OCI-LY1 (cell line): ENCODE data around the gene TEKT2.

Experiments
- H2AFZ ChIP-seq: fragments of 200-600 bp; sonication (generic), shearing (Covaris generic); 2 replicates; pipeline ENCODE4 v1.6.0; 2014; ENCODE audit warnings: antibody characterized with exemption, mild to moderate bottlenecking, low read length
- H3F3A ChIP-seq: fragments of 200-600 bp; sonication (generic), shearing (Covaris generic); 2 replicates; pipeline ENCODE4 v1.6.0; 2014; ENCODE audit warnings: mild to moderate bottlenecking, antibody characterized with exemption, low read length, moderate library complexity; ENCODE audit not compliant: insufficient read depth
- H3K27ac ChIP-seq: fragments of 200-600 bp; sonication (generic); 2 replicates; pipeline ENCODE4 v1.5.1; 2014; ENCODE audit warnings: low read length, mixed run types, mild to moderate bottlenecking, low read depth; ENCODE audit not compliant: poor library complexity, severe bottlenecking
- H3K27me3 ChIP-seq: fragments of 200-600 bp; sonication (generic); 2 replicates; pipeline ENCODE4 v1.6.0; 2014; ENCODE audit warnings: antibody characterized with exemption, mild to moderate bottlenecking, low read length, moderate library complexity; ENCODE audit not compliant: insufficient read depth
- H3K36me3 ChIP-seq: fragments of 200-600 bp; sonication (generic); 2 replicates; pipeline ENCODE4 v1.6.1; 2014; ENCODE audit warnings: mild to moderate bottlenecking, antibody characterized with exemption, low read length, moderate library complexity, mixed read lengths; ENCODE audit not compliant: insufficient read depth
- H3K4me1 ChIP-seq: fragments of 200-600 bp; sonication (generic); 2 replicates; pipeline ENCODE4 v1.5.1; 2014; ENCODE audit warnings: mild to moderate bottlenecking, low read length, moderate library complexity; ENCODE audit not compliant: insufficient read depth, severe bottlenecking
- H3K4me2 ChIP-seq: fragments of 200-600 bp; sonication (generic), shearing (Covaris generic); 2 replicates; pipeline ENCODE4 v1.6.1; 2014; ENCODE audit warnings: low read length
- H3K4me3 ChIP-seq: fragments of 200-600 bp; sonication (generic); 2 replicates; pipeline ENCODE4 v1.5.1; 2014; ENCODE audit warnings: low read length, low read depth, mild to moderate bottlenecking, mixed read lengths; ENCODE audit not compliant: poor library complexity, severe bottlenecking
- H3K79me2 ChIP-seq: fragments of 200-600 bp; shearing (Covaris generic); 2 replicates; pipeline ENCODE4 v1.6.1; 2016; ENCODE audit warnings: mixed run types, low read length, mixed read lengths; ENCODE audit not compliant: insufficient read depth
- H3K9ac ChIP-seq: fragments of 200-600 bp; sonication (generic), shearing (Covaris generic); 2 replicates; pipeline ENCODE4 v1.6.1; 2014; ENCODE audit warnings: mild to moderate bottlenecking, low read length, mixed read lengths
- H3K9me2 ChIP-seq: fragments of 200-600 bp; sonication (generic), shearing (Covaris generic); 2 replicates; pipeline ENCODE4 v1.6.1; 2014; ENCODE audit warnings: low read depth, mild to moderate bottlenecking, low read length, mixed read lengths
- H3K9me3 ChIP-seq: fragments of 200-600 bp; shearing (Covaris generic); 2 replicates; pipeline ENCODE4 v1.6.1; 2014; ENCODE audit warnings: low read length, mixed read lengths
- H4K20me1 ChIP-seq: fragments of 200-600 bp; sonication (generic), shearing (Covaris generic); 2 replicates; pipeline ENCODE4 v1.6.0; 2016; ENCODE audit warnings: mild to moderate bottlenecking, low read length; ENCODE audit not compliant: insufficient read depth
- EZH2 ChIP-seq: fragments of 200-600 bp; sonication (generic), shearing (Covaris generic); IDR thresholded peaks from 2 replicates; pipeline ENCODE4 v1.8.0; 2017; ENCODE audit warnings: borderline replicate concordance, mixed run types, mild to moderate bottlenecking, antibody characterized with exemption, low read length, moderate library complexity, mixed read lengths
- TF ChIP-seq, protein P1 (sequence below): fragments of 200-600 bp; sonication (generic), shearing (Covaris generic); IDR thresholded peaks from 2 replicates; pipeline ENCODE4 v1.5.1; 2017; ENCODE audit warnings: mild to moderate bottlenecking, antibody characterized with exemption, low read length, moderate library complexity, mixed read lengths

The TEKT2 gene

DNA sequence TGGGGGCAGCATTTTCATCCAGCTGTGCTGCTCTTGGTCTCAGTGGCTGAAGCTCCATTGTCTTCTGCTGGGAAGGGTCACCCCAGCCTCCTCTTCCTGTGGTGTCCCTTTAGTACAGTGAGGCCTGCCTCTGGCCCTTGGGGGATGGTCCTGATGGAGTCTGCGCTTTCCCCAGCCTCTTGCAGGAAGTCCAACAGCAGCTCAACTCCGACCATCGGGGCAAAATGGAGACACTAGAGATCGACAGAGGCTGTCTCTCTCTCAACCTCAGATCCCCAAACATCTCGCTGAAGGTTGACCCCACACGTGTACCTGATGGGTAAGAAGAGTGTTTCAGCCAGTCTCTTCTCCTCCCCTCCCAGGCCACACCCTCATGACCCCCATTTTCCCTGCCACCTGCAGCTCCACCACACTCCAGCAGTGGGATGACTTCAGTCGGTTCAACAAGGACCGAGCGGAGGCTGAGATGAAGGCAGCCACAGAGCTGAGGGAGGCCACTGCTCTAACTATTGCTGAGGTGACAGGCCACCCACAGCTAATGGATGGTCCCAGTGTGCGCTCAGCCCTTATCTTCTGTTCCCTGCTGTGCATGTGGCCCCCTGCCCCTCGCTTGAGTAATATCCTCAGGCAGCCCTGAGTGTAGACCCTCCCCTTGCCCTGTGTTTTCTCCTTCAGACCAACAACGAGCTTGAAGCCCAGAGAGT lies 2.8 kb downstream of the TEKT2 start:
- Histone ChIP-seq H3F3A (no peaks in the 10 kb centered on the region), H3K27ac (no peak overlapping the region), H3K4me2 (no peak overlapping the region), H3K27me3 (peaks cover 5% of the 10 kb centered on the region; the same call in 1 of the 2 replicates), H3K4me3 (no peak overlapping the region), H3K79me2 (no peaks in the 10 kb centered on the region), H3K36me3 (peaks cover 10% of the 10 kb centered on the region; the same call in 1 of the 2 replicates), H3K4me1 (peaks cover 27% of the 10 kb centered on the region), H4K20me1 (no peaks in the 10 kb centered on the region), H3K9ac (no peak overlapping the region), H3K9me2 (no peaks in the 10 kb centered on the region), H3K9me3 (no peaks in the 10 kb centered on the region), H2AFZ (no peak overlapping the region)
- TF ChIP-seq, protein P1, sequence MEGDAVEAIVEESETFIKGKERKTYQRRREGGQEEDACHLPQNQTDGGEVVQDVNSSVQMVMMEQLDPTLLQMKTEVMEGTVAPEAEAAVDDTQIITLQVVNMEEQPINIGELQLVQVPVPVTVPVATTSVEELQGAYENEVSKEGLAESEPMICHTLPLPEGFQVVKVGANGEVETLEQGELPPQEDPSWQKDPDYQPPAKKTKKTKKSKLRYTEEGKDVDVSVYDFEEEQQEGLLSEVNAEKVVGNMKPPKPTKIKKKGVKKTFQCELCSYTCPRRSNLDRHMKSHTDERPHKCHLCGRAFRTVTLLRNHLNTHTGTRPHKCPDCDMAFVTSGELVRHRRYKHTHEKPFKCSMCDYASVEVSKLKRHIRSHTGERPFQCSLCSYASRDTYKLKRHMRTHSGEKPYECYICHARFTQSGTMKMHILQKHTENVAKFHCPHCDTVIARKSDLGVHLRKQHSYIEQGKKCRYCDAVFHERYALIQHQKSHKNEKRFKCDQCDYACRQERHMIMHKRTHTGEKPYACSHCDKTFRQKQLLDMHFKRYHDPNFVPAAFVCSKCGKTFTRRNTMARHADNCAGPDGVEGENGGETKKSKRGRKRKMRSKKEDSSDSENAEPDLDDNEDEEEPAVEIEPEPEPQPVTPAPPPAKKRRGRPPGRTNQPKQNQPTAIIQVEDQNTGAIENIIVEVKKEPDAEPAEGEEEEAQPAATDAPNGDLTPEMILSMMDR = no peak
- TF ChIP-seq EZH2 = no peak

DNA sequence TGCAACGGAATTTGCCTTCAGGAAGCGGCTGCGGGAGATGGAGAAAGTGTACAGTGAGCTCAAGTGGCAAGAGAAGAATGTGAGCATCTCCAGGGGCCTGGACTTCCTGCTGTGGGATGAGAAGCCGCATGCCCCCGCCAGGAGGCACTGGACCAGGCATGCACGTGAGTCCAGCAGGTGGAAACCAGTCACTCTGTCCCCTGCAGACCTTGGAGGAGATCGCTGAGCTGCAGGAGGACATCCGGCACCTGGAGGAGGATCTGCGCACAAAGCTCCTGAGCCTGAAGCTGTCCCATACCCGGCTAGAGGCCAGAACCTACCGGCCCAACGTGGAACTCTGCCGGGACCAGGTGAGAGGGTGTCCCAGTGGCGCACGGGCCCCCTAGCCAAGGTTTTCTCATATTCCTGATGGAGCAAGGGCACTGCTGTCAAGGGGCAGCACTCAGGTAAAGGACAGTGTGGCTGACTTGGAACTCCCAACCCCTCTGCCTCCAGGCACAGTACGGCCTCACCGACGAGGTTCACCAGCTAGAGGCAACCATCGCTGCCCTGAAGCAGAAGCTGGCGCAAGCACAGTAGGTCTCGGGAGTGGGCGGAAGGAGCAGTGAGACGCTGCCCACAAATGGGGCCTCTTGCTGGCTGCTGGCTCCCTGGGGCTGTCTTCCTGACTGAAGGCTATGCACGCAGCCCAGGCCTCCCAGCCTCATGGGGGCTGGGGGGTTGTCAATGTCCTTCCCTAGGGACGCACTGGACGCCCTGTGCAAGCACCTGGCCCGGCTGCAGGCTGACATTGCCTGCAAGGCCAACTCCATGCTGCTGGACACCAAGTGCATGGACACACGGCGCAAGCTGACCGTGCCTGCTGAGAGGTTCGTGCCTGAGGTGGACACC lies 3.6 kb downstream of the TEKT2 start:
- Histone ChIP-seq H3K36me3 (peaks cover 18% of the 10 kb centered on the region), H3K9ac (no peak overlapping the region), H3K79me2 (no peaks in the 10 kb centered on the region), H3K4me3 (no peak overlapping the region), H3K4me2 (peak overlapping the region; percentile 71; the same call in 1 of the 2 replicates), H3K27ac (no peak overlapping the region), H4K20me1 (no peaks in the 10 kb centered on the region), H3K9me3 (no peaks in the 10 kb centered on the region), H3F3A (no peaks in the 10 kb centered on the region), H3K9me2 (no peaks in the 10 kb centered on the region), H3K4me1 (peaks cover 27% of the 10 kb centered on the region), H3K27me3 (peaks cover 5% of the 10 kb centered on the region; the same call in 1 of the 2 replicates), H2AFZ (no peak overlapping the region)
- TF ChIP-seq EZH2 = no peak
- TF ChIP-seq, protein P1 = peak; percentile 25; the same call in 1 of the 2 replicates

DNA sequence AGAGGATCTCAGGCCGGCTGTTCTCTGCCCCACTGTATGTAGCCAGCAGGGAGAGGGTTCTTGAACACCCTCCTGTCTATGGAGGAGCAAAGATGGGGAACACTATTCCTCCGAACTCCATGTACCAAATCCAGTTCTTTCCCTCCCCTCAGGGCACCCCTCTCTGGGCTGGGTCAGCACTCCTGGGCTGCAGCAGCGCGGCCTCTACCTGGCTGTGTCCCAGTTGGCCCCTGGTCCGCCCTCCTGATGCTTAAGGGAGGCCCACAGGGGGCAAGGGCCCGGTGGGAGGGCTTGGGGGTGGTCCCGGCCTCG lies 4.3 kb downstream of the TEKT2 start:
- no peaks in the 10 kb centered on the region for H3K9me2 ChIP-seq
- H3K36me3 ChIP-seq = peaks cover 25% of the 10 kb centered on the region
- TF ChIP-seq EZH2 = no peak
- TF ChIP-seq, protein P1 = no peak
- peaks cover 5% of the 10 kb centered on the region; the same call in 1 of the 2 replicates for H3K27me3 ChIP-seq
- no peaks in the 10 kb centered on the region for H3K9me3 ChIP-seq
- peak overlapping the region; percentile 78 for H3K9ac ChIP-seq
- no peaks in the 10 kb centered on the region for H3K79me2 ChIP-seq
- no peak overlapping the region for H3K27ac ChIP-seq
- H4K20me1 ChIP-seq = no peaks in the 10 kb centered on the region
- peaks cover 27% of the 10 kb centered on the region for H3K4me1 ChIP-seq
- no peaks in the 10 kb centered on the region for H3F3A ChIP-seq
- H2AFZ ChIP-seq = peak overlapping the region; percentile 57
- H3K4me2 ChIP-seq = peak overlapping the region; percentile 71
- peak overlapping the region; percentile 79 for H3K4me3 ChIP-seq
